H9 (cell line): ENCODE data around the gene BPIFB2. TPM values are rescaled to one million over a fixed set of nuclear protein-coding genes. Genes with fewer than 3 reads are reported as not detected.

Source experiments
- DNase-seq: peaks from one replicate; pipeline ENCODE4 v3.0.0-alpha.2; 2017
- H2AFZ ChIP-seq: one replicate; pipeline ENCODE4 v1.6.1; 2013; ENCODE audit warnings: mild to moderate bottlenecking, low read length, control low read depth, moderate library complexity
- H2AK5ac ChIP-seq: 2 replicates; pipeline ENCODE4 v1.6.1; 2013; ENCODE audit warnings: low read length, control low read depth, mixed read lengths; ENCODE audit not compliant: insufficient read length
- H2BK120ac ChIP-seq: one replicate; pipeline ENCODE4 v1.6.1; 2013; ENCODE audit warnings: low read depth, mild to moderate bottlenecking, low read length, control low read depth, inconsistent platforms; ENCODE audit not compliant: poor library complexity, severe bottlenecking
- H2BK12ac ChIP-seq: 2 replicates; pipeline ENCODE4 v1.6.1; 2013; ENCODE audit warnings: low read length, control low read depth, mixed read lengths, low read depth; ENCODE audit not compliant: insufficient read length
- H2BK15ac ChIP-seq: 2 replicates; pipeline ENCODE4 v1.6.1; 2013; ENCODE audit warnings: low read depth, low read length, control low read depth
- H2BK20ac ChIP-seq: one replicate; pipeline ENCODE4 v1.6.1; 2013; ENCODE audit warnings: low read depth, mild to moderate bottlenecking, low read length, control low read depth, inconsistent platforms; ENCODE audit not compliant: poor library complexity, severe bottlenecking
- H2BK5ac ChIP-seq: 2 replicates; pipeline ENCODE4 v1.6.1; 2013; ENCODE audit warnings: low read length, control low read depth, mixed read lengths; ENCODE audit not compliant: insufficient read length
- H3K14ac ChIP-seq: 2 replicates; pipeline ENCODE4 v1.6.1; 2013; ENCODE audit warnings: low read length, control low read depth; ENCODE audit not compliant: insufficient read depth
- H3K18ac ChIP-seq: 2 replicates; pipeline ENCODE4 v1.6.1; 2013; ENCODE audit warnings: low read depth, mild to moderate bottlenecking, mixed read lengths, low read length, control low read depth; ENCODE audit not compliant: insufficient read length
- H3K23ac ChIP-seq: 2 replicates; pipeline ENCODE4 v1.6.1; 2013; ENCODE audit warnings: low read length, control low read depth, mixed read lengths, low read depth; ENCODE audit not compliant: insufficient read length
- H3K23me2 ChIP-seq: 2 replicates; pipeline ENCODE4 v1.6.1; 2013; ENCODE audit warnings: low read depth, mild to moderate bottlenecking, mixed read lengths, low read length, control low read depth; ENCODE audit not compliant: insufficient read length, poor library complexity, severe bottlenecking
- H3K27ac ChIP-seq: 2 replicates; pipeline ENCODE4 v1.5.1; 2013; ENCODE audit warnings: low read length, control low read depth, mixed read lengths, low read depth; ENCODE audit not compliant: insufficient read length
- H3K27me3 ChIP-seq: 2 replicates; pipeline ENCODE4 v1.6.1; 2013; ENCODE audit warnings: low read length, control low read depth, inconsistent platforms; ENCODE audit not compliant: insufficient read depth
- H3K4ac ChIP-seq: 2 replicates; pipeline ENCODE4 v1.6.1; 2013; ENCODE audit warnings: low read depth, mild to moderate bottlenecking, control low read depth, inconsistent platforms, low read length, moderate library complexity
- H3K4me1 ChIP-seq: 2 replicates; pipeline ENCODE4 v1.6.1; 2013; ENCODE audit warnings: low read length, control low read depth, inconsistent platforms; ENCODE audit not compliant: insufficient read depth
- H3K4me2 ChIP-seq: 2 replicates; pipeline ENCODE4 v1.6.1; 2013; ENCODE audit warnings: low read length, control low read depth, mixed read lengths; ENCODE audit not compliant: insufficient read length, insufficient read depth
- H3K56ac ChIP-seq: 2 replicates; pipeline ENCODE4 v1.6.1; 2013; ENCODE audit warnings: low read depth, mild to moderate bottlenecking, mixed read lengths, low read length, control low read depth; ENCODE audit not compliant: insufficient read length
- H3K79me1 ChIP-seq: 2 replicates; pipeline ENCODE4 v1.6.1; 2013; ENCODE audit warnings: low read depth, mild to moderate bottlenecking, moderate library complexity, low read length, control low read depth, inconsistent platforms; ENCODE audit not compliant: insufficient read depth, poor library complexity, severe bottlenecking
- H3K79me2 ChIP-seq: 2 replicates; pipeline ENCODE4 v1.6.1; 2013; ENCODE audit warnings: low read length, control low read depth, inconsistent platforms; ENCODE audit not compliant: insufficient read depth
- H3K9ac ChIP-seq: 2 replicates; pipeline ENCODE4 v1.6.1; 2013; ENCODE audit warnings: low read length, control low read depth, mixed read lengths; ENCODE audit not compliant: insufficient read length; ENCODE audit errors: extremely low read depth
- H3K9me3 ChIP-seq: one replicate; pipeline ENCODE4 v1.6.1; 2013; ENCODE audit warnings: low read depth, low read length, inconsistent platforms; ENCODE audit not compliant: control insufficient read depth
- H3T11ph ChIP-seq: one replicate; pipeline ENCODE4 v1.6.1; 2013; ENCODE audit warnings: mild to moderate bottlenecking, low read length, control low read depth, inconsistent platforms
- H4K20me1 ChIP-seq: one replicate; pipeline ENCODE4 v1.6.1; 2013; ENCODE audit not compliant: control insufficient read depth, insufficient read length, insufficient read depth
- H4K5ac ChIP-seq: 2 replicates; pipeline ENCODE4 v1.6.1; 2013; ENCODE audit warnings: low read depth, mild to moderate bottlenecking, mixed read lengths, low read length, control low read depth; ENCODE audit not compliant: insufficient read length
- H4K8ac ChIP-seq: replicated peaks from 2 replicates; pipeline ENCODE4 v1.6.1; 2013; ENCODE audit warnings: low read length, control low read depth, mixed read lengths, low read depth; ENCODE audit not compliant: insufficient read length
- H4K91ac ChIP-seq: 2 replicates; pipeline ENCODE4 v1.6.1; 2013; ENCODE audit warnings: low read depth, mild to moderate bottlenecking, moderate library complexity, mixed read lengths, low read length, control low read depth; ENCODE audit not compliant: insufficient read length
- H3K27ac Mint-ChIP-seq, 3 experiments: 2 replicates in 2 of 3; 3 replicates in 1 of 3; pipeline ENCODE4 v1.8.0; 2020 to 2021; ENCODE audit warnings: mixed read lengths in 3 of 3, mild to moderate bottlenecking in 1 of 3, moderate library complexity in 1 of 3
- H3K27me3 Mint-ChIP-seq: 2 replicates; pipeline ENCODE4 v1.8.0; 2021; ENCODE audit warnings: low read depth, mild to moderate bottlenecking, moderate library complexity, mixed read lengths
- H3K36me3 Mint-ChIP-seq, 3 experiments: 2 replicates in 2 of 3; 3 replicates in 1 of 3; pipeline ENCODE4 v1.8.0; 2020 to 2021; ENCODE audit warnings: low read depth in 3 of 3, mixed read lengths in 3 of 3; ENCODE audit not compliant: insufficient read depth in 1 of 3
- H3K4me1 Mint-ChIP-seq, 2 experiments: 2 replicates each; pipeline ENCODE4 v1.8.0; 2020; ENCODE audit warnings: mixed read lengths in 2 of 2
- H3K4me3 Mint-ChIP-seq, 2 experiments: 2 replicates in 1 of 2; 3 replicates in 1 of 2; pipeline ENCODE4 v1.8.0; 2020 to 2021; ENCODE audit warnings: mild to moderate bottlenecking in 2 of 2, mixed read lengths in 2 of 2, moderate library complexity in 1 of 2
- H3K9me3 Mint-ChIP-seq, 2 experiments: 2 replicates in 1 of 2; 3 replicates in 1 of 2; pipeline ENCODE4 v1.8.0; 2020; ENCODE audit warnings: mild to moderate bottlenecking in 2 of 2, mixed read lengths in 2 of 2, moderate library complexity in 1 of 2
- CTCF ChIP-seq: fragments of 200-600 bp; sonication (generic); conservative IDR thresholded peaks from 3 replicates; pipeline ENCODE4 v1.8.0; 2021; ENCODE audit warnings: antibody characterized with exemption, mild to moderate bottlenecking
- WGBS: extraction: QIAGEN DNeasy Blood & Tissue Kit; methylation state at CpG from one replicate; pipeline ENCODE4 v1.1.7; 2013; ENCODE audit warnings: missing lambda C conversion rate, low lambda C conversion rate, mixed read lengths; ENCODE audit not compliant: insufficient read length; ENCODE audit errors: extremely low coverage; 5-methylcytosine and 5-hydroxymethylcytosine counted together
- total RNA-seq: library from RNA; stranded (reverse); gene quantifications from 2 replicates; pipeline ENCODE4 v1.2.1, GENCODE V29; 2021

The BPIFB2 gene
- total RNA-seq, 1 experiment from 2014 or later = not detected

DNA sequence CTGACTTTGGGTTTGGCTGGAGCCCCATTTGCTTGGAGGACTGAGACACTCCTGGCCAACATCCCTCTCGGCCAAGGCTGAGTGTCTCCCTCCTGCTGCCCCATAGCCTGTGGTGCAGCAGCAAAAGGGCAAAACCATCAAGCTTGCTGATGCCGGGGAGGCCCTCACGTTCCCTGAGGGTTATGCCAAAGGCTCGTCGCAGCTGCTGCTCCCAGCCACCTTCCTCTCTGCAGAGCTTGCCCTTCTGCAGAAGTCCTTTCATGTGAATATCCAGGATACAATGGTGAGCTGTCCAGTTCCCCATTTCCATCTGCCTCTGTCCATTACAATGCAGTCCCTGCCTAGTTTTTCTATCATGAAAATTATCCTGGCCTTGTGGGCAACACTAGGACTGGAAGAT lies 30.0 kb downstream of the BPIFB2 start:
- Mint-ChIP-seq H3K9me3 (peaks cover 2 to 4% of the 10 kb centered on the region in 2 experiments; a peak in 3 of 5 replicates), H3K4me3 (no peak overlapping the region), H3K27ac (no peak overlapping the region), H3K36me3 (no peaks in the 10 kb centered on the region), H3K27me3 (peaks cover 37% of the 10 kb centered on the region), H3K4me1 (no peaks in the 10 kb centered on the region)
- no peaks in the 10 kb centered on the region for H3K9me3 ChIP-seq
- no peak for TF ChIP-seq CTCF
- no peaks in the 10 kb centered on the region for H3K23me2 ChIP-seq
- H2BK15ac ChIP-seq = no peak overlapping the region
- H3K79me2 ChIP-seq = no peaks in the 10 kb centered on the region
- no peak overlapping the region for H4K91ac ChIP-seq
- H3K23ac ChIP-seq = no peak overlapping the region
- no peak overlapping the region for H4K8ac ChIP-seq
- H3K79me1 ChIP-seq = no peaks in the 10 kb centered on the region
- H3K4me1 ChIP-seq = no peaks in the 10 kb centered on the region
- H2BK120ac ChIP-seq = no peak overlapping the region
- no peak overlapping the region for H2BK12ac ChIP-seq
- H3K4me2 ChIP-seq = no peak overlapping the region
- H3T11ph ChIP-seq = no peak overlapping the region
- H3K14ac ChIP-seq = no peak overlapping the region
- H4K20me1 ChIP-seq = no peaks in the 10 kb centered on the region
- H3K56ac ChIP-seq = no peak overlapping the region
- no peak overlapping the region for H3K9ac ChIP-seq
- no peak overlapping the region for H3K4ac ChIP-seq
- no peak overlapping the region for H3K18ac ChIP-seq
- H4K5ac ChIP-seq = no peak overlapping the region
- no peak for DNase-seq
- no peak overlapping the region for H2BK5ac ChIP-seq
- no CpG with 5 or more reads among the region's 5 CpGs for WGBS
- H2AK5ac ChIP-seq = no peak overlapping the region
- no peak overlapping the region for H2AFZ ChIP-seq
- no peaks in the 10 kb centered on the region for H3K27me3 ChIP-seq
- no peak overlapping the region for H2BK20ac ChIP-seq
- H3K27ac ChIP-seq = no peak overlapping the region
